ENCODE data around the gene CACYBP. TPM values are rescaled to one million over a fixed set of nuclear protein-coding genes. Genes with fewer than 3 reads are reported as not detected.
A peak's percentile ranks its signal among the peaks of the same experiment; 100 is the strongest.

Gene CACYBP
- total RNA-seq, 1 experiment from 2014 or later, result 342 TPM

DNA sequence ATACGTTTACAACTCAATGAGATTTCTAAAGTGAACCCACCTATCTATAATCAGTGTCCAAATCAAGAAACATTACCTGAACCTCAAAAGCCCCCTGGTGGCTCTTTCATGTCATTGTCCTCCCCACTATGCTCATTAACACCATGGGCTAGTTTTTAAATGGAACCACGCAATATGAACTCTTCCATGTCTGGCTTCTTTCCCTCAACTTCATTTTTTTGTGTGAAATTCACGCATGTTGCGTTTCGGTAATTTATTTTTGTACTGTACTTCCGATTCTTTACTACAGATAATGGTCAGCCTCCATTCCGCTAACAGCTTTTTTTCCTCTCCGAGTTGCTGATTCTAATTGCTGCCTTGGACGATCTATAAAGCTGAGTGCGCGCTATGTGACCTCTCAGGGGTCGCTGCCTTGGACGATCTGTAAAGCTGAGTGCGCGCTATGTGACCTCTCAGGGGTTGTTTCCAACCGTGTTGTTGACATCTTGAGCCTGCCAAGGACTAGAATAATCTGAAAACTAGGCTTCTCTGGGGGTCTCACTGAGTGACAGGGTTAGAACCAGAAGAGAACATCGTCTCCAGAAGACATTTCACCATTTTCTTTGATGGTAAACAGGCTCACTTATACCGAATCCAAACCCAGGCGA is 1.1 kb upstream of the CACYBP start:
- Histone ChIP-seq H4K20me1 (ENCODE audit: low read length) (peaks cover 24% of the 10 kb centered on the region), H3K4me3 (ENCODE audit: low read length) (peak overlapping the region; percentile 76), H3K9ac (ENCODE audit: low read length) (peak overlapping the region; percentile 95), H3K27me3 (ENCODE audit: low read length) (no peaks in the 10 kb centered on the region), H3F3A (ENCODE audit: low read length, unreplicated experiment) (no peaks in the 10 kb centered on the region), H3K4me2 (ENCODE audit: low read length) (peak overlapping the region; percentile 93), H2AFZ (ENCODE audit: low read length) (peak overlapping the region; percentile 83), H3K4me1 (ENCODE audit: insufficient read depth, low read length) (peaks cover 47% of the 10 kb centered on the region), H3K9me3 (ENCODE audit: low read length) (no peaks in the 10 kb centered on the region), H3K36me3 (ENCODE audit: low read depth, low read length) (no peaks in the 10 kb centered on the region), H3K27ac (ENCODE audit: low read length) (peak overlapping the region; percentile 94), H3K9me2 (replicated peaks; ENCODE audit: low read length) (no peaks in the 10 kb centered on the region), H3K79me2 (ENCODE audit: low read length) (peaks cover 43% of the 10 kb centered on the region)
- ChIA-PET CTCF (interaction anchor here (0.7 to 1.0 kb wide), 3 partner anchors 25 to 851 kb away, joined by 3 to 4 read pairs (median 3); partner anchors contain the start of gene MRPS14), POLR2A (ENCODE audit: unreplicated experiment) (no interaction called here)
- DNase-seq, result peak; percentile 50
- intact Hi-C loops (cut with micrococcal nuclease), result loop anchor here (1.0 to 5.0 kb wide), 4 partner anchors 25 to 226 kb away; partner anchors contain the start of gene MRPS14
- no peak for ATAC-seq
- TF ChIP-seq EZH2phosphoT487 (IDR thresholded peaks at IDR 0.05; ENCODE audit: borderline replicate concordance, low read length), result no peak
- TF ChIP-seq, protein P1, sequence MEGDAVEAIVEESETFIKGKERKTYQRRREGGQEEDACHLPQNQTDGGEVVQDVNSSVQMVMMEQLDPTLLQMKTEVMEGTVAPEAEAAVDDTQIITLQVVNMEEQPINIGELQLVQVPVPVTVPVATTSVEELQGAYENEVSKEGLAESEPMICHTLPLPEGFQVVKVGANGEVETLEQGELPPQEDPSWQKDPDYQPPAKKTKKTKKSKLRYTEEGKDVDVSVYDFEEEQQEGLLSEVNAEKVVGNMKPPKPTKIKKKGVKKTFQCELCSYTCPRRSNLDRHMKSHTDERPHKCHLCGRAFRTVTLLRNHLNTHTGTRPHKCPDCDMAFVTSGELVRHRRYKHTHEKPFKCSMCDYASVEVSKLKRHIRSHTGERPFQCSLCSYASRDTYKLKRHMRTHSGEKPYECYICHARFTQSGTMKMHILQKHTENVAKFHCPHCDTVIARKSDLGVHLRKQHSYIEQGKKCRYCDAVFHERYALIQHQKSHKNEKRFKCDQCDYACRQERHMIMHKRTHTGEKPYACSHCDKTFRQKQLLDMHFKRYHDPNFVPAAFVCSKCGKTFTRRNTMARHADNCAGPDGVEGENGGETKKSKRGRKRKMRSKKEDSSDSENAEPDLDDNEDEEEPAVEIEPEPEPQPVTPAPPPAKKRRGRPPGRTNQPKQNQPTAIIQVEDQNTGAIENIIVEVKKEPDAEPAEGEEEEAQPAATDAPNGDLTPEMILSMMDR (conservative IDR thresholded peaks at IDR 0.05; ENCODE audit: low read depth, low read length), result peak; percentile 70
- no TSS peak for BruUV-seq (replicated peaks)

DNA sequence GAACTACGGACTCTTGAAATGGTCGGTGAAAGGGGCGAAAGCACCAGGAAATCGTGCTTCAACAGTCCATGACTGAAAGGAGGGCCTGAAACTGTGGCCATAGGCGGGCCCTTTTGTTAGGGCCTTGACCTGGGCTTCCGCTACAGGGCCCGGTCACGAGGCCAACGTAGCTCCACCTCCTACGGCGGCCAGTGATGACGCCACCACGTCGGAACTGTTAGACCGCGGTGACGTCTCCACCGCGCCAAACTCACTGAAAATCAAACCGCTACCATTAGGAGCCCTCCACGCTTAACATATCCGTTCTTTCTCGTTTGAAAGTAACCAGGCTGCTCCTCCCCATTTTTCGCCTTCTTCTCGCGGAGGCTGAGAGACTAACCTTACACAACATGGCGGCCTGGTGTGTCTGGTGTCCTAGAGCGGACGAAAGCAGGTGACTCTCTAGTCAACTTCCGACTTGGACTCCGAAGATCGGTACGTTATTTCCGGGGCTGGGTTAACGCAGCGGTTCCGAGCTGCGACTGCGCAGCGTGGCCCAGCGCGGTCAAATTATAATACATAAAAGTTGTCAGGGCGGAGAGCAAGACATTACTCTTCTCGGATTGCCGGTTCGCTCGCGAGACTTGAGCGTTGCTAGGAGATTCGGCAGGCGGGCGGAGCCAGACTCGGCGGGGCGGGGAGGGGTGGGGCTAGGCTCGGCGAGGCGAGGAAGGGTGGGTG is 371 bp upstream of the CACYBP start:
- intact Hi-C loops (cut with micrococcal nuclease), result loop anchor here (1.0 to 5.0 kb wide), 3 partner anchors 24 to 227 kb away; partner anchors contain the start of gene MRPS14
- peak overlapping the region; percentile 94 for H3K27ac ChIP-seq (ENCODE audit: low read length)

More for the DNA sequence above, 371 bp upstream of the CACYBP start:
- ATAC-seq (peak; percentile 77), DNase-seq (peak; percentile 95)
- Histone ChIP-seq H3K4me3 (ENCODE audit: low read length) (peak overlapping the region; percentile 82), H2AFZ (ENCODE audit: low read length) (peak overlapping the region; percentile 83), H3K9me2 (replicated peaks; ENCODE audit: low read length) (no peaks in the 10 kb centered on the region), H3K4me1 (ENCODE audit: insufficient read depth, low read length) (peaks cover 47% of the 10 kb centered on the region), H3K9me3 (ENCODE audit: low read length) (no peaks in the 10 kb centered on the region), H3K79me2 (ENCODE audit: low read length) (peaks cover 50% of the 10 kb centered on the region), H3F3A (ENCODE audit: low read length, unreplicated experiment) (no peaks in the 10 kb centered on the region), H3K4me2 (ENCODE audit: low read length) (peak overlapping the region; percentile 93), H3K36me3 (ENCODE audit: low read depth, low read length) (no peaks in the 10 kb centered on the region), H3K27me3 (ENCODE audit: low read length) (no peaks in the 10 kb centered on the region), H4K20me1 (ENCODE audit: low read length) (peaks cover 28% of the 10 kb centered on the region), H3K9ac (ENCODE audit: low read length) (peak overlapping the region; percentile 95)
- BruUV-seq (replicated peaks), result TSS peak; percentile 86
- ChIA-PET POLR2A (ENCODE audit: unreplicated experiment) (no interaction called here), CTCF (interaction anchor here (0.7 to 1.0 kb wide), 3 partner anchors 24 to 852 kb away, joined by 3 to 4 read pairs (median 3); partner anchors contain the start of gene MRPS14)
- no peak for TF ChIP-seq EZH2 (IDR thresholded peaks at IDR 0.05; ENCODE audit: low read length, unreplicated experiment)
- no peak for TF ChIP-seq EZH2phosphoT487 (IDR thresholded peaks at IDR 0.05; ENCODE audit: borderline replicate concordance, low read length)
- TF ChIP-seq, protein P1 (conservative IDR thresholded peaks at IDR 0.05; ENCODE audit: low read depth, low read length), result no peak

Data from PC-3 (cell line).